Measurements from ENCODE around the gene APBA3.

APBA3 gene

DNA sequence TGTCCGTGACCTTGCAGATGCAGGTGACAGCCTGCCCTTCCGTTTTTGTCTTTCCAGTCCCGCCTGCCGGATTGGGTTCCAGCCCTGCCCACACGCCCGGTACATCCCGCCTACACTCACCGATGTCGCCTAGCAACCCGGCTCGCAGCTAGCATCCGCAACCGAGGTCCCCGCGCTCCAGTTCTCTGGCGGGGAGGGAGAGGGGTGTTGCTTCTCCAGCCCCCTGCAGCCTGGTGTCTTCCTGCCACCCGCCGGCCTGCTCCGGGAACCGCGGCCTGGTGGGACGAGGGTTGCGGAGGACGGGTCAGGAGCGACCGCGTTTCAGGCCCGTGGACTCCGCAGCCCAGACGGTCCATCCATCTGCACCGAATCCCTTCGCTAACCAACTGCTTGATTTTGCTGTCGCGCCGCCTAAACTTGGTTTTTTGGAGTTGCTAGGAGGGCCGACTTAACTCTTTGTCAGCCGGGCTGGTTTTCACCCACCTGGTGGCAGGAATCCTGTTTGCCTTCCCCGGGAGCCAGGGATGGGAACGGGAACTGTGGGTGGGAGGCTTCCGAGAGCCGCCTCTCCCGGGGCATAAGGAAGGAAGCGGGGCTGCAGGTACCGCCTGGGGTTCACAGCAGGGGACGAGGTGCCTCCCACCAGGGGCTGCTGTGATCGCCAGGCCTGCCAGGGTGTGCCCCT is 40.1 kb upstream of the APBA3 start:
- H3K27ac Mint-ChIP-seq: no peak overlapping the region
- TF ChIP-seq, protein P1, sequence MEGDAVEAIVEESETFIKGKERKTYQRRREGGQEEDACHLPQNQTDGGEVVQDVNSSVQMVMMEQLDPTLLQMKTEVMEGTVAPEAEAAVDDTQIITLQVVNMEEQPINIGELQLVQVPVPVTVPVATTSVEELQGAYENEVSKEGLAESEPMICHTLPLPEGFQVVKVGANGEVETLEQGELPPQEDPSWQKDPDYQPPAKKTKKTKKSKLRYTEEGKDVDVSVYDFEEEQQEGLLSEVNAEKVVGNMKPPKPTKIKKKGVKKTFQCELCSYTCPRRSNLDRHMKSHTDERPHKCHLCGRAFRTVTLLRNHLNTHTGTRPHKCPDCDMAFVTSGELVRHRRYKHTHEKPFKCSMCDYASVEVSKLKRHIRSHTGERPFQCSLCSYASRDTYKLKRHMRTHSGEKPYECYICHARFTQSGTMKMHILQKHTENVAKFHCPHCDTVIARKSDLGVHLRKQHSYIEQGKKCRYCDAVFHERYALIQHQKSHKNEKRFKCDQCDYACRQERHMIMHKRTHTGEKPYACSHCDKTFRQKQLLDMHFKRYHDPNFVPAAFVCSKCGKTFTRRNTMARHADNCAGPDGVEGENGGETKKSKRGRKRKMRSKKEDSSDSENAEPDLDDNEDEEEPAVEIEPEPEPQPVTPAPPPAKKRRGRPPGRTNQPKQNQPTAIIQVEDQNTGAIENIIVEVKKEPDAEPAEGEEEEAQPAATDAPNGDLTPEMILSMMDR (IDR thresholded peaks at IDR 0.05): no peak
- H3K4me1 Mint-ChIP-seq: peaks cover 5% of the 10 kb centered on the region
- no peak overlapping the region for H3K4me3 Mint-ChIP-seq
- H3K9me3 Mint-ChIP-seq: peaks cover 16% of the 10 kb centered on the region
- H3K36me3 Mint-ChIP-seq (ENCODE audit: low read depth): no peaks in the 10 kb centered on the region
- peaks cover 69% of the 10 kb centered on the region for H3K27me3 Mint-ChIP-seq (ENCODE audit: low read depth, poor library complexity)
- DNase-seq: peak; percentile 70

DNA sequence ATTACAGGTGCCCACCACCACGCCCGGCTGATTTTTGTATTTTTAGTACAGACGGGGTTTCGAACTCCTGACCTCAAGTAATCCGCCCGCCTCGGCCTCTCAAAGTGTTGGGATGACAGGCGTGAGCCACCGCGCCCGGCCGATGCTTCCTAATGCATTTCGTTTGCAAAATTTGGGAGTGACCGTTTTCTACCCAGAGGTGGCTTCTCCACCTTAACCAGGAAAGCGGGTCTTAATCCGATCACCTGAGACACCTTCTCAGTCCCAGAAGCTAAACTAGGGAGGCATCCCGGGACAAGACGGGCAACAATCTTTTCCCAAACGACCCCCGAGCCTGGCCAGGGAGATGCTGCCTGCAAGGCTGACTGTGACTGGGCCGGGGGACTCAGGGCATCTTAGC is 39.5 kb upstream of the APBA3 start:
- Mint-ChIP-seq H3K4me3 (no peak overlapping the region), H3K27me3 (ENCODE audit: low read depth, poor library complexity) (peaks cover 72% of the 10 kb centered on the region), H3K4me1 (peaks cover 5% of the 10 kb centered on the region), H3K36me3 (ENCODE audit: low read depth) (no peaks in the 10 kb centered on the region), H3K9me3 (peaks cover 22% of the 10 kb centered on the region), H3K27ac (no peak overlapping the region)
- TF ChIP-seq, protein P1 (IDR thresholded peaks at IDR 0.05): no peak
- no peak for DNase-seq

DNA sequence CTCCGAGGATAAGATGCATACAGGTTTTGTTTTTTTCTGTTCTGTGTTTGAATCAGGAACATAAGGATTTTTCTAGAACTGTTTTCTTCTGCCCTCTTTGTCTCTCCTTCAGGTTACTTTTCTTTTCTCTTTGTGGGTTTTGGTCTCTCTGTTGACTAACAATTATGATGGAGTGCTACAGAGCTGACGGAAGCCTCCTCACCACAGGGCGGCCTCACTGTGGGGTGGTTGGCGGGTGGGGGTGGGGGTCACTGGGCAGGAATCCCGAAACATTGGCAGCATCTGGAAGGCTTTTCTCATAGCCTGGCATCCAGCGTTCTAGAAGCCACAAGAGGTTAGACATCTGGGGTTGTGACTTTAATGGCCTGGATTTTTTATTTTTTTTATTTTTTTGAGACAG is 36.6 kb upstream of the APBA3 start:
- Mint-ChIP-seq H3K9me3 (peaks cover 22% of the 10 kb centered on the region), H3K4me1 (peaks cover 5% of the 10 kb centered on the region), H3K27me3 (ENCODE audit: low read depth, poor library complexity) (peaks cover 69% of the 10 kb centered on the region), H3K27ac (no peak overlapping the region), H3K4me3 (no peak overlapping the region), H3K36me3 (ENCODE audit: low read depth) (no peaks in the 10 kb centered on the region)
- no peak for DNase-seq
- TF ChIP-seq, protein P1 (IDR thresholded peaks at IDR 0.05): no peak

- Mint-ChIP-seq H3K27ac (no peak overlapping the region), H3K4me1 (peaks cover under 1% of the 10 kb centered on the region), H3K4me3 (no peak overlapping the region), H3K27me3 (ENCODE audit: low read depth, poor library complexity) (peaks cover 61% of the 10 kb centered on the region), H3K9me3 (peaks cover 26% of the 10 kb centered on the region), H3K36me3 (ENCODE audit: low read depth) (no peaks in the 10 kb centered on the region)
- no peak for DNase-seq
- TF ChIP-seq, protein P1 (IDR thresholded peaks at IDR 0.05): no peak
These were observed 34.9 kb upstream of the APBA3 start for GRCh38 chr19:3796358-3796757.

- TF ChIP-seq, protein P1 (IDR thresholded peaks at IDR 0.05): no peak
- no peak for DNase-seq
These were observed 32.3 kb upstream of the APBA3 start for GRCh38 chr19:3793799-3794198.

GRCh38 chr19:3792114-3792513 is 30.6 kb upstream of the APBA3 start:
- Mint-ChIP-seq H3K4me1 (no peaks in the 10 kb centered on the region), H3K4me3 (no peak overlapping the region), H3K36me3 (ENCODE audit: low read depth) (no peaks in the 10 kb centered on the region), H3K27ac (no peak overlapping the region), H3K9me3 (peaks cover 21% of the 10 kb centered on the region), H3K27me3 (ENCODE audit: low read depth, poor library complexity) (peaks cover 69% of the 10 kb centered on the region)
- no peak for DNase-seq
- TF ChIP-seq, protein P1 (IDR thresholded peaks at IDR 0.05): no peak

More at GRCh38 chr19:3793799-3794198, 32.3 kb upstream of the APBA3 start:
- H3K27ac Mint-ChIP-seq: no peak overlapping the region
- no peak overlapping the region for H3K4me3 Mint-ChIP-seq
- no peaks in the 10 kb centered on the region for H3K36me3 Mint-ChIP-seq (ENCODE audit: low read depth)
- H3K27me3 Mint-ChIP-seq (ENCODE audit: low read depth, poor library complexity): peaks cover 61% of the 10 kb centered on the region
- H3K9me3 Mint-ChIP-seq: peaks cover 28% of the 10 kb centered on the region
- H3K4me1 Mint-ChIP-seq: no peaks in the 10 kb centered on the region
